ENCODE measurements around the gene HYKK.
"Not testable (repeated sequence)": the region's sequence is repeated elsewhere in the genome, so short reads cannot be mapped to it uniquely, and the experiment has no call there.

The HYKK gene

GRCh38 chr15:78527325-78527724 is 19.9 kb downstream of the HYKK start:
- DNase-seq: no peak
- Mint-ChIP-seq H3K27me3 (no peaks in the 10 kb centered on the region), H3K36me3 (ENCODE audit: low read depth) (no peaks in the 10 kb centered on the region), H3K9me3 (no peaks in the 10 kb centered on the region), H3K4me3 (no peak overlapping the region), H3K27ac (no peak overlapping the region), H3K4me1 (ENCODE audit: low read depth) (no peaks in the 10 kb centered on the region)

- Mint-ChIP-seq H3K27ac (no peak overlapping the region), H3K27me3 (no peaks in the 10 kb centered on the region), H3K4me1 (ENCODE audit: low read depth) (no peaks in the 10 kb centered on the region), H3K9me3 (no peaks in the 10 kb centered on the region), H3K4me3 (no peak overlapping the region), H3K36me3 (ENCODE audit: low read depth) (no peaks in the 10 kb centered on the region)
- no peak for DNase-seq
These were observed 26.0 kb downstream of the HYKK start for GRCh38 chr15:78533331-78533730.

DNA sequence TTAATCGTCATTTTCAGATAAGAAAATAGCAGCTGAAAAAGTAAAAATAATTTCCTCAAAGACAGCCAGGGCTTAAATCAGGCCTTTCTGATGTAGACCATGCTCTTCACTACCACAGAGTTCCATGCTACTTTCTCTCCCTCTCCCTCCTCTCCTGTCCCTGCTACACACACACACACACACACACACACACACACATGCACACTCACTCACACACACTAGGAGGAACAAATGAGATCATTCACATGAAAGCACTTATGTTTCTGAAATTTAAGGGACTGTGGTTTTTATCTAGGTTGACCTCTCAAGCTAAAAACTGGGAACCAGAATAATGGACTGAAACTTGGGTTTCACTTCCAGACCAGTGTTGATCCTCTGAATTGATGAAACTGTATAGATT is 28.8 kb downstream of the HYKK start:
- Mint-ChIP-seq H3K27me3 (no peaks in the 10 kb centered on the region), H3K4me3 (no peak overlapping the region), H3K9me3 (no peaks in the 10 kb centered on the region), H3K27ac (no peak overlapping the region), H3K36me3 (ENCODE audit: low read depth) (peaks cover 12% of the 10 kb centered on the region), H3K4me1 (ENCODE audit: low read depth) (peaks cover 8% of the 10 kb centered on the region)
- DNase-seq: no peak

DNA sequence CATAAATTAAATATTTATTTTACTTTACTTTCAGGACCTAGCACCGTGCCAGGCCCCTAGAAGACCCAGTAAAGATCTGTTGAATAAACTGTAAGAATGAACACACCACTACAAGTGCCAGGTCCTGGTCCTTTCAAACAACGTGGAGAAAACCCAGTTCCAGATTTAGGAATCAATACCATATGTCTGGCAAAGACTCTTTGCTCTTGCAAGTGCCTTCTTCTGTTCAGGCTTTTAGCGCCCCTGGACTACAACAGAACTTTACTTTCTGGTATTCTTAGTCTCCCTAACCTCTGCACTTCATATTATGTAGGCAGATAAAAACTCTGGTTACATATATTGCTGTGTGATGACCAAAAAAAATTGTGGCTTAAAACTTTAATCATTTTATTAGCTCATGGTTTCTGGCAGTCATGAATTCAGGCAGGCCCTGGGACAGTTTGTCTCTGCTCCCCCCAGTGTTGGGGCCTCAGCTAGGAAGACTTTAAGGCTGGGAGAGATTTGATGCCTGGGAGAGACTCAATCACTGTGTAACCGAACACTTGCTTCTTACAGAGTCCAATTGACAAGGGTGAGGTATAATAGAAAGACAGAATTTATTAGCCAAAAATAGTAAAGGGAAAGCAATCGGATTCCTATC is 30.0 kb downstream of the HYKK start:
- Mint-ChIP-seq H3K4me1 (ENCODE audit: low read depth) (peaks cover 18% of the 10 kb centered on the region), H3K27me3 (no peaks in the 10 kb centered on the region), H3K36me3 (ENCODE audit: low read depth) (peaks cover 25% of the 10 kb centered on the region), H3K9me3 (no peaks in the 10 kb centered on the region), H3K4me3 (no peak overlapping the region), H3K27ac (no peak overlapping the region)
- no peak for DNase-seq

GRCh38 chr15:78538358-78538757 is 31.0 kb downstream of the HYKK start:
- Mint-ChIP-seq H3K9me3 (no peaks in the 10 kb centered on the region), H3K27ac (no peak overlapping the region), H3K27me3 (no peaks in the 10 kb centered on the region), H3K36me3 (ENCODE audit: low read depth) (peaks cover 34% of the 10 kb centered on the region), H3K4me1 (ENCODE audit: low read depth) (peaks cover 28% of the 10 kb centered on the region), H3K4me3 (no peak overlapping the region)
- DNase-seq: no peak

- peak; percentile 50 for DNase-seq
- peak overlapping the region; percentile 92 for H3K4me3 Mint-ChIP-seq
- peaks cover 47% of the 10 kb centered on the region for H3K36me3 Mint-ChIP-seq (ENCODE audit: low read depth)
- H3K9me3 Mint-ChIP-seq, H3K27me3 Mint-ChIP-seq: not testable (repeated sequence)
- peaks cover 33% of the 10 kb centered on the region for H3K4me1 Mint-ChIP-seq (ENCODE audit: low read depth)
- H3K27ac Mint-ChIP-seq: peak overlapping the region; percentile 100
These were observed 32.2 kb downstream of the HYKK start for GRCh38 chr15:78539464-78540140.

GRCh38 chr15:78540141-78540870 is 32.9 kb downstream of the HYKK start, which contains the start of gene PSMA4:
PSMA4 (plus strand) TSS chr15:78540444; CDS start chr15:78541928, 1,484 bp downstream.
- Mint-ChIP-seq H3K27ac (peak within 1 kb of the TSS; percentile 100), H3K36me3 (ENCODE audit: low read depth) (peaks cover 54% of the 10 kb centered on the region), H3K27me3 (no peaks in the 10 kb centered on the region), H3K9me3 (no peaks in the 10 kb centered on the region), H3K4me1 (ENCODE audit: low read depth) (peaks cover 37% of the 10 kb centered on the region), H3K4me3 (peak within 1 kb of the TSS; percentile 92)
- DNase-seq: peak; percentile 97

- Mint-ChIP-seq H3K27me3 (no peaks in the 10 kb centered on the region), H3K4me3 (peak overlapping the region; percentile 92), H3K4me1 (ENCODE audit: low read depth) (peaks cover 40% of the 10 kb centered on the region), H3K36me3 (ENCODE audit: low read depth) (peaks cover 62% of the 10 kb centered on the region), H3K27ac (peak overlapping the region; percentile 100), H3K9me3 (no peaks in the 10 kb centered on the region)
- no peak for DNase-seq
These were observed 33.7 kb downstream of the HYKK start for GRCh38 chr15:78540871-78541743.

- Mint-ChIP-seq H3K4me1 (ENCODE audit: low read depth) (peaks cover 40% of the 10 kb centered on the region), H3K36me3 (ENCODE audit: low read depth) (peaks cover 68% of the 10 kb centered on the region), H3K9me3 (no peaks in the 10 kb centered on the region), H3K27ac (peak overlapping the region; percentile 100), H3K4me3 (peak overlapping the region; percentile 92), H3K27me3 (no peaks in the 10 kb centered on the region)
- DNase-seq: no peak
These were observed 34.3 kb downstream of the HYKK start for GRCh38 chr15:78541744-78542034.

DNA sequence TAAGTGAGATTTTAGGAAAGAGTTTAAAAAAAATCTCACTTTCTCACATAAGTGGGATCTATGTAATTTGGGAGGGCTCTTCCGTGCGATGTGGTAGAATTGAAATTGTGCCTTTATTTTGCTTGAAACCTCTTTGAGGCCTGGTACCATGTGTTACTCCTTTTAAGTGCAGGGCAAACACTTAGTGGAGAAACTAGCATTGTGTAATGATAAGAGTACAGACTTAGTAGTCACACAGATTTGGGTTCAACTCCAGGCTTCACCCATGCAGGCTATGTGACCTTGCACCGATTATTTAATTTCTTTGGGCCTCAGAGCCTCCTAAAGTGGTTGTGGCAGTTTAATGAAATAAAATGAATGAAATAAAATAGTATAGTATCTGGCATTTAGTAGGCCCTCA is 35.3 kb downstream of the HYKK start:
- no peaks in the 10 kb centered on the region for H3K9me3 Mint-ChIP-seq
- H3K4me3 Mint-ChIP-seq: peak overlapping the region; percentile 92
- H3K27ac Mint-ChIP-seq: peak overlapping the region; percentile 100
- peaks cover 77% of the 10 kb centered on the region for H3K36me3 Mint-ChIP-seq (ENCODE audit: low read depth)
- H3K27me3 Mint-ChIP-seq: no peaks in the 10 kb centered on the region
- peaks cover 40% of the 10 kb centered on the region for H3K4me1 Mint-ChIP-seq (ENCODE audit: low read depth)
- DNase-seq: no peak

- DNase-seq: no peak
- Mint-ChIP-seq H3K36me3 (ENCODE audit: low read depth) (peaks cover 63% of the 10 kb centered on the region), H3K4me1 (ENCODE audit: low read depth) (peaks cover 4% of the 10 kb centered on the region), H3K4me3 (no peak overlapping the region), H3K27me3 (no peaks in the 10 kb centered on the region), H3K27ac (peak overlapping the region; percentile 58), H3K9me3 (no peaks in the 10 kb centered on the region)
These were observed 42.8 kb downstream of the HYKK start for GRCh38 chr15:78550194-78550593.

GRCh38 chr15:78550815-78551214 is 43.4 kb downstream of the HYKK start:
- Mint-ChIP-seq H3K36me3 (ENCODE audit: low read depth) (peaks cover 57% of the 10 kb centered on the region), H3K4me3 (no peak overlapping the region)

DNA sequence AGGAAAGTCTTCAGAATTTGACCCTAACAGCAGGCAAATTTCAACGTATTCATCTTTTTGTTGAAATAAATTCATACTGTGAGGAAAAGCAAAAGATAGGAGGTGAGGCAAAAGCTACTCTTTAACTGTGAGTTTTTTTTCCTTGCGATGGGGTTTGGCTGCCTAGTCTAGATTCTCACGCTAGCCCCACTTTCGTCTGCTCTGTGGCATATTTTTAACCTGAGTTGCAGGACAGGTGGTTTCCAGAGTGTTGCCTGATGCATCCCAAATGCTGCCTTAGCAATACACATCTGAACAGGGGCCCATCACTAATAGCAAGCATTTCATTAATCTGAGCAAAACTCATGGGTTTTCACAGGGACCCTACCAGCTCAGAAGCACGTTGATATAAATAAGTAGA is 44.5 kb downstream of the HYKK start:
- Mint-ChIP-seq H3K4me3 (no peak overlapping the region), H3K4me1 (ENCODE audit: low read depth) (no peaks in the 10 kb centered on the region), H3K27ac (no peak overlapping the region), H3K36me3 (ENCODE audit: low read depth) (peaks cover 46% of the 10 kb centered on the region), H3K9me3 (no peaks in the 10 kb centered on the region), H3K27me3 (no peaks in the 10 kb centered on the region)
- DNase-seq: no peak

More at GRCh38 chr15:78550815-78551214, 43.4 kb downstream of the HYKK start:
- H3K27ac Mint-ChIP-seq: peak overlapping the region; percentile 30
- no peak for DNase-seq
- no peaks in the 10 kb centered on the region for H3K4me1 Mint-ChIP-seq (ENCODE audit: low read depth)
- no peaks in the 10 kb centered on the region for H3K27me3 Mint-ChIP-seq
- H3K9me3 Mint-ChIP-seq: no peaks in the 10 kb centered on the region

- H3K27ac Mint-ChIP-seq: no peak overlapping the region
- no peak for DNase-seq
- H3K27me3 Mint-ChIP-seq: no peaks in the 10 kb centered on the region
- no peak overlapping the region for H3K4me3 Mint-ChIP-seq
- H3K36me3 Mint-ChIP-seq (ENCODE audit: low read depth): peaks cover 39% of the 10 kb centered on the region
- no peaks in the 10 kb centered on the region for H3K9me3 Mint-ChIP-seq
- H3K4me1 Mint-ChIP-seq (ENCODE audit: low read depth): no peaks in the 10 kb centered on the region
These were observed 45.2 kb downstream of the HYKK start for GRCh38 chr15:78552597-78552996.

Measured in activated T-cell treated with anti-CD3 and anti-CD28 coated beads, Interleukin-2, amount 50 U/mL, for 24 hours (primary cell).